ENCODE data around the gene GGCT. TPM values are rescaled to one million over a fixed set of nuclear protein-coding genes. Genes with fewer than 3 reads are reported as not detected.
A peak's percentile ranks its signal among the peaks of the same experiment; 100 is the strongest.

GGCT gene
- total RNA-seq (10 to 100 TPM; 69.3 to 73.1 TPM), polyA plus RNA-seq (25.1 TPM)

GRCh38 chr7:30504301-30505173 lies at the start of gene GGCT:
Gene GGCT (minus strand): TSS chr7:30504829. CDS start chr7:30504709, 120 bp downstream.
- peaks cover 0 to 19% (median 2%) of the 10 kb centered on the region in 3 donors for H3K36me3 Mint-ChIP-seq
- DNase-seq, result peak; percentile 94 to 98 (median 96)
- POLR2A ChIA-PET, result no interaction called here
- Histone ChIP-seq H3K4me1 (ENCODE audit: insufficient read depth, low read length) (peaks cover 17% of the 10 kb centered on the region), H3K27ac (ENCODE audit: low read depth, low read length) (peak within 1 kb of the TSS; percentile 66), H3K27me3 (ENCODE audit: insufficient read depth, low read length, poor library complexity, severe bottlenecking) (no peaks in the 10 kb centered on the region), H3K4me3 (ENCODE audit: low read length) (peak within 1 kb of the TSS; percentile 85), H3K36me3 (ENCODE audit: insufficient read depth, low read length) (no peaks in the 10 kb centered on the region), H3K9me3 (ENCODE audit: low read length) (no peaks in the 10 kb centered on the region)
- H3K27ac Mint-ChIP-seq, result peak within 1 kb of the TSS; percentile 76 to 95 (median 92)
- peak within 1 kb of the TSS; percentile 88 to 99 (median 91) for H3K4me3 Mint-ChIP-seq
- H3K9me3 Mint-ChIP-seq, result no peaks in the 10 kb centered on the region
- peaks cover 0 to 2% of the 10 kb centered on the region in 2 donors for H3K27me3 Mint-ChIP-seq
- CTCF ChIA-PET, result interaction anchor here (0.8 to 1.0 kb wide), 2 partner anchors 9 to 235 kb away, joined by 3 read pairs; no protein-coding TSS in a partner anchor
- H3K4me1 Mint-ChIP-seq, result peaks cover 35 to 59% (median 39%) of the 10 kb centered on the region in 3 donors

- Histone ChIP-seq H3K27ac (ENCODE audit: low read depth, low read length) (no peak overlapping the region), H3K4me1 (ENCODE audit: insufficient read depth, low read length) (no peaks in the 10 kb centered on the region), H3K36me3 (ENCODE audit: insufficient read depth, low read length) (no peaks in the 10 kb centered on the region), H3K4me3 (ENCODE audit: low read length) (no peak overlapping the region), H3K27me3 (ENCODE audit: insufficient read depth, low read length, poor library complexity, severe bottlenecking) (no peaks in the 10 kb centered on the region), H3K9me3 (ENCODE audit: low read length) (no peaks in the 10 kb centered on the region)
- ChIA-PET POLR2A (no interaction called here), CTCF (interaction anchor here (5.3 kb wide), 1 partner anchor 10 kb away, joined by 33 read pairs; no protein-coding TSS in a partner anchor)
- peaks cover 0 to 3% (median 0%) of the 10 kb centered on the region in 3 donors for H3K4me1 Mint-ChIP-seq
- DNase-seq, result no peak
- peak overlapping the region in 1 of 8 donors; percentile 15 for H3K27ac Mint-ChIP-seq
- H3K9me3 Mint-ChIP-seq, result no peaks in the 10 kb centered on the region
- H3K4me3 Mint-ChIP-seq, result no peak overlapping the region
- peaks cover 0 to 23% (median 10%) of the 10 kb centered on the region in 3 donors for H3K36me3 Mint-ChIP-seq
- no peaks in the 10 kb centered on the region for H3K27me3 Mint-ChIP-seq
These were observed 48.9 kb upstream of the GGCT start for GRCh38 chr7:30553546-30553945.

GRCh38 chr7:30553141-30553540 lies 48.5 kb upstream of the GGCT start:
- H3K9me3 ChIP-seq (ENCODE audit: low read length), result no peaks in the 10 kb centered on the region
- H3K36me3 Mint-ChIP-seq, result peaks cover 0 to 23% (median 10%) of the 10 kb centered on the region in 3 donors
- no peaks in the 10 kb centered on the region for H3K27me3 ChIP-seq (ENCODE audit: insufficient read depth, low read length, poor library complexity, severe bottlenecking)
- no peaks in the 10 kb centered on the region for H3K36me3 ChIP-seq (ENCODE audit: insufficient read depth, low read length)
- no peak overlapping the region for H3K4me3 ChIP-seq (ENCODE audit: low read length)
- POLR2A ChIA-PET, result no interaction called here
- H3K27me3 Mint-ChIP-seq, result no peaks in the 10 kb centered on the region
- no peaks in the 10 kb centered on the region for H3K9me3 Mint-ChIP-seq
- H3K27ac Mint-ChIP-seq, result no peak overlapping the region
- H3K4me1 ChIP-seq (ENCODE audit: insufficient read depth, low read length), result no peaks in the 10 kb centered on the region
- H3K27ac ChIP-seq (ENCODE audit: low read depth, low read length), result no peak overlapping the region
- peaks cover 0 to 3% (median 0%) of the 10 kb centered on the region in 3 donors for H3K4me1 Mint-ChIP-seq
- CTCF ChIA-PET, result interaction anchor here (5.3 kb wide), 1 partner anchor 10 kb away, joined by 33 read pairs; no protein-coding TSS in a partner anchor
- DNase-seq, result no peak
- no peak overlapping the region for H3K4me3 Mint-ChIP-seq

- Mint-ChIP-seq H3K36me3 (peaks cover 0 to 25% (median 10%) of the 10 kb centered on the region in 3 donors), H3K27ac (no peak overlapping the region), H3K9me3 (no peaks in the 10 kb centered on the region), H3K4me3 (no peak overlapping the region), H3K4me1 (peaks cover 0 to 3% (median 0%) of the 10 kb centered on the region in 3 donors), H3K27me3 (no peaks in the 10 kb centered on the region)
- Histone ChIP-seq H3K9me3 (ENCODE audit: low read length) (no peaks in the 10 kb centered on the region), H3K36me3 (ENCODE audit: insufficient read depth, low read length) (no peaks in the 10 kb centered on the region), H3K4me1 (ENCODE audit: insufficient read depth, low read length) (no peaks in the 10 kb centered on the region), H3K27ac (ENCODE audit: low read depth, low read length) (no peak overlapping the region), H3K27me3 (ENCODE audit: insufficient read depth, low read length, poor library complexity, severe bottlenecking) (no peaks in the 10 kb centered on the region), H3K4me3 (ENCODE audit: low read length) (no peak overlapping the region)
- ChIA-PET POLR2A (no interaction called here), CTCF (interaction anchor here (5.3 kb wide), 1 partner anchor 11 kb away, joined by 33 read pairs; no protein-coding TSS in a partner anchor)
- DNase-seq, result no peak
These were observed 47.7 kb upstream of the GGCT start for GRCh38 chr7:30552330-30552729.

- Mint-ChIP-seq H3K36me3 (peaks cover 0 to 39% (median 14%) of the 10 kb centered on the region in 3 donors), H3K9me3 (no peaks in the 10 kb centered on the region), H3K27ac (peak overlapping the region in 1 of 8 donors; percentile 52), H3K27me3 (no peaks in the 10 kb centered on the region), H3K4me1 (peaks cover 0 to 3% (median 0%) of the 10 kb centered on the region in 3 donors), H3K4me3 (peak overlapping the region in 1 of 7 donors; percentile 38)
- ChIA-PET CTCF (interaction anchor here (1.1 to 5.3 kb wide), 5 partner anchors 14 to 274 kb away, joined by 3 to 33 read pairs (median 6); no protein-coding TSS in a partner anchor), POLR2A (no interaction called here)
- DNase-seq, result no peak
- Histone ChIP-seq H3K4me3 (ENCODE audit: low read length) (no peak overlapping the region), H3K36me3 (ENCODE audit: insufficient read depth, low read length) (no peaks in the 10 kb centered on the region), H3K4me1 (ENCODE audit: insufficient read depth, low read length) (no peaks in the 10 kb centered on the region), H3K27me3 (ENCODE audit: insufficient read depth, low read length, poor library complexity, severe bottlenecking) (no peaks in the 10 kb centered on the region), H3K9me3 (ENCODE audit: low read length) (no peaks in the 10 kb centered on the region), H3K27ac (ENCODE audit: low read depth, low read length) (no peak overlapping the region)
These were observed 45.4 kb upstream of the GGCT start for GRCh38 chr7:30549931-30550493.

GRCh38 chr7:30548845-30549244 lies 44.2 kb upstream of the GGCT start:
- no peaks in the 10 kb centered on the region for H3K9me3 Mint-ChIP-seq
- DNase-seq, result peak in 2 of 5 donors; percentile 20 to 56
- peaks cover 0 to 43% (median 19%) of the 10 kb centered on the region in 3 donors for H3K36me3 Mint-ChIP-seq
- peaks cover 0 to 3% (median 1%) of the 10 kb centered on the region in 3 donors for H3K4me1 Mint-ChIP-seq
- Histone ChIP-seq H3K27ac (ENCODE audit: low read depth, low read length) (no peak overlapping the region), H3K4me3 (ENCODE audit: low read length) (no peak overlapping the region), H3K4me1 (ENCODE audit: insufficient read depth, low read length) (no peaks in the 10 kb centered on the region), H3K36me3 (ENCODE audit: insufficient read depth, low read length) (no peaks in the 10 kb centered on the region), H3K9me3 (ENCODE audit: low read length) (no peaks in the 10 kb centered on the region), H3K27me3 (ENCODE audit: insufficient read depth, low read length, poor library complexity, severe bottlenecking) (no peaks in the 10 kb centered on the region)
- H3K4me3 Mint-ChIP-seq, result no peak overlapping the region
- CTCF ChIA-PET, result interaction anchor here (1.0 to 5.3 kb wide), 5 partner anchors 12 to 273 kb away, joined by 3 to 33 read pairs (median 6); no protein-coding TSS in a partner anchor
- no peaks in the 10 kb centered on the region for H3K27me3 Mint-ChIP-seq
- H3K27ac Mint-ChIP-seq, result peak overlapping the region in 1 of 8 donors; percentile 37
- POLR2A ChIA-PET, result no interaction called here

- H3K4me1 ChIP-seq (ENCODE audit: insufficient read depth, low read length), result no peaks in the 10 kb centered on the region
- POLR2A ChIA-PET, result no interaction called here
- peak overlapping the region in 2 of 8 donors; percentile 11 to 18 for H3K27ac Mint-ChIP-seq
These were observed 42.0 kb upstream of the GGCT start for GRCh38 chr7:30546596-30546995.

More at GRCh38 chr7:30546596-30546995, 42.0 kb upstream of the GGCT start:
- CTCF ChIA-PET, result interaction anchor here (0.7 to 3.7 kb wide), 4 partner anchors 14 to 193 kb away, joined by 3 to 19 read pairs (median 4); no protein-coding TSS in a partner anchor
- DNase-seq, result no peak
- no peak overlapping the region for H3K27ac ChIP-seq (ENCODE audit: low read depth, low read length)
- no peaks in the 10 kb centered on the region for H3K9me3 ChIP-seq (ENCODE audit: low read length)
- peaks cover 10 to 43% (median 27%) of the 10 kb centered on the region in 3 donors for H3K36me3 Mint-ChIP-seq
- H3K36me3 ChIP-seq (ENCODE audit: insufficient read depth, low read length), result no peaks in the 10 kb centered on the region
- no peaks in the 10 kb centered on the region for H3K27me3 ChIP-seq (ENCODE audit: insufficient read depth, low read length, poor library complexity, severe bottlenecking)
- H3K4me1 Mint-ChIP-seq, result peaks cover 0 to 3% (median 1%) of the 10 kb centered on the region in 3 donors
- H3K4me3 Mint-ChIP-seq, result no peak overlapping the region
- H3K9me3 Mint-ChIP-seq, result no peaks in the 10 kb centered on the region
- no peaks in the 10 kb centered on the region for H3K27me3 Mint-ChIP-seq
- no peak overlapping the region for H3K4me3 ChIP-seq (ENCODE audit: low read length)
